ENCODE results near the gene TIMM44. TPM values are rescaled to one million over a fixed set of nuclear protein-coding genes. Genes with fewer than 3 reads are reported as not detected.

Gene TIMM44
- total RNA-seq, 2 donors from 2014 or later: 47.3 to 83.4 TPM

DNA sequence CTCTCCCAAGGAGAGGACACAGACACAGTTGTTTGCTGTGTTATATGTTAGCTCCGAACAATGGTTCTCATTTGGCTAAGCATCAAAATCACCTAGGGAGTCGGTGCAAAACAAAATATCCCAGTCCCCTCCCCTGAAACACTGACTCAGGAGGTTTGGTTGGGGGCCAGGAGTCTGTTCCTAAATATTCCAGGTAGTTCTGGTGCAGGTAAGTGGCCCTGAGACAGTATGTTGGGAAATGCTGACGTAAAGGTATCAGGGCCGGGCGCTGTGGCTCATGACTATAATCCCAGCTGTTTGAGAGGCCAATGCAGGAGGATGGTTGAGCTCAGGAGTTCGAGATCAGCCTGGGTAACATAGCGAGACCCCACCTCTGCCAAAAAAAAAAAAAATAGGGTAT lies 42.1 kb downstream of the TIMM44 start:
- WGBS: 81% methylated on average over 7 of the region's 7 CpGs
- no peak for DNase-seq (ENCODE audit: low spot score)

DNA sequence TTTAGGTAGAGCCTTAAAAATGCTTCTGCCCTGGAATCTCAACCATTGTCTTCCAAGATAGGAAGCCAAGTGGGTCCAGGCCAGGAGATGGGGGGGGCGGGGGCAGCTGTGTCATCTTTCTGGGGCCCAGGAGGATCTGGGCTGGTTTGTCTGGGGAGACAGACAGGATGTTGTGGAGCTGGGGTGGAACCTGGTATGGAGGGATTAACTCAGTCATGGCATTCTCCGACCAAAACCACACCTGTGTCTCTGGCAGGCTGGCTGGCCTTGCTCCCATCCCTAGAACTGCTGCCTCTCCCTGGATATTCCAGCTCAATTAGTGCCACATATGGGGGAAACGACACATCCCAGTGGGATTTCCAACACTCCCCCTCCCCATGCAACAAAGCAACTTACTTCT lies 42.5 kb downstream of the TIMM44 start:
- intact Hi-C loops (cut with DNase I): loop anchor here (5.0 kb wide), 1 partner anchor 69 kb away; the partner anchor contains the start of gene EVI5L
- Histone ChIP-seq H3K4me1 (replicated peaks) (peaks cover 15% of the 10 kb centered on the region), H3K27me3 (replicated peaks; ENCODE audit: insufficient read depth) (no peaks in the 10 kb centered on the region), H3K4me3 (no peak overlapping the region), H3K9me3 (no peaks in the 10 kb centered on the region), H3K27ac (no peak overlapping the region), H3K36me3 (no peaks in the 10 kb centered on the region)
- 49% methylated on average over 3 of the region's 3 CpGs for WGBS
- TF ChIP-seq POLR2AphosphoS5 (IDR thresholded peaks at IDR 0.05) (no peak), POLR2A (IDR thresholded peaks at IDR 0.05) (no peak)
- TF ChIP-seq, protein P1, sequence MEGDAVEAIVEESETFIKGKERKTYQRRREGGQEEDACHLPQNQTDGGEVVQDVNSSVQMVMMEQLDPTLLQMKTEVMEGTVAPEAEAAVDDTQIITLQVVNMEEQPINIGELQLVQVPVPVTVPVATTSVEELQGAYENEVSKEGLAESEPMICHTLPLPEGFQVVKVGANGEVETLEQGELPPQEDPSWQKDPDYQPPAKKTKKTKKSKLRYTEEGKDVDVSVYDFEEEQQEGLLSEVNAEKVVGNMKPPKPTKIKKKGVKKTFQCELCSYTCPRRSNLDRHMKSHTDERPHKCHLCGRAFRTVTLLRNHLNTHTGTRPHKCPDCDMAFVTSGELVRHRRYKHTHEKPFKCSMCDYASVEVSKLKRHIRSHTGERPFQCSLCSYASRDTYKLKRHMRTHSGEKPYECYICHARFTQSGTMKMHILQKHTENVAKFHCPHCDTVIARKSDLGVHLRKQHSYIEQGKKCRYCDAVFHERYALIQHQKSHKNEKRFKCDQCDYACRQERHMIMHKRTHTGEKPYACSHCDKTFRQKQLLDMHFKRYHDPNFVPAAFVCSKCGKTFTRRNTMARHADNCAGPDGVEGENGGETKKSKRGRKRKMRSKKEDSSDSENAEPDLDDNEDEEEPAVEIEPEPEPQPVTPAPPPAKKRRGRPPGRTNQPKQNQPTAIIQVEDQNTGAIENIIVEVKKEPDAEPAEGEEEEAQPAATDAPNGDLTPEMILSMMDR (IDR thresholded peaks at IDR 0.05): no peak
- no peak for DNase-seq (ENCODE audit: low spot score)

More for the DNA sequence above, 42.1 kb downstream of the TIMM44 start:
- intact Hi-C loops (cut with DNase I): loop anchor here (5.0 kb wide), 1 partner anchor 69 kb away; the partner anchor contains the start of gene EVI5L
- no peak for TF ChIP-seq POLR2AphosphoS5 (IDR thresholded peaks at IDR 0.05)
- TF ChIP-seq, protein P1 (IDR thresholded peaks at IDR 0.05): no peak
- TF ChIP-seq POLR2A (IDR thresholded peaks at IDR 0.05): no peak
- Histone ChIP-seq H3K9me3 (no peaks in the 10 kb centered on the region), H3K4me3 (no peak overlapping the region), H3K4me1 (replicated peaks) (peaks cover 15% of the 10 kb centered on the region), H3K27ac (no peak overlapping the region), H3K27me3 (replicated peaks; ENCODE audit: insufficient read depth) (no peaks in the 10 kb centered on the region), H3K36me3 (no peaks in the 10 kb centered on the region)

DNA sequence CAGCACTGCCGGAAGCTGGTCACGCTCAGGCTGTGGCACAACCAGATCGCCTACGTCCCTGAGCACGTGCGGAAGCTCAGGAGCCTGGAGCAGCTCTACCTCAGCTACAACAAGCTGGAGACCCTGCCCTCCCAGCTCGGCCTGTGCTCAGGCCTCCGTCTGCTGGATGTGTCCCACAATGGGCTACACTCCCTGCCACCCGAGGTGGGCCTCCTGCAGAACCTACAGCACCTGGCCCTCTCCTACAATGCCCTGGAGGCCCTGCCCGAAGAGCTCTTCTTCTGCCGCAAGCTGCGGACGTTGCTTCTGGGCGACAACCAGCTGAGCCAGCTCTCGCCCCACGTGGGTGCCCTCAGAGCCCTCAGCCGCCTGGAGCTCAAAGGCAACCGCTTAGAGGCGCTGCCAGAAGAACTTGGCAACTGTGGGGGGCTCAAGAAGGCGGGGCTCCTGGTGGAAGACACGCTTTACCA lies 43.0 kb downstream of the TIMM44 start:
- peaks cover 13% of the 10 kb centered on the region for H3K4me1 ChIP-seq (replicated peaks)

DNA sequence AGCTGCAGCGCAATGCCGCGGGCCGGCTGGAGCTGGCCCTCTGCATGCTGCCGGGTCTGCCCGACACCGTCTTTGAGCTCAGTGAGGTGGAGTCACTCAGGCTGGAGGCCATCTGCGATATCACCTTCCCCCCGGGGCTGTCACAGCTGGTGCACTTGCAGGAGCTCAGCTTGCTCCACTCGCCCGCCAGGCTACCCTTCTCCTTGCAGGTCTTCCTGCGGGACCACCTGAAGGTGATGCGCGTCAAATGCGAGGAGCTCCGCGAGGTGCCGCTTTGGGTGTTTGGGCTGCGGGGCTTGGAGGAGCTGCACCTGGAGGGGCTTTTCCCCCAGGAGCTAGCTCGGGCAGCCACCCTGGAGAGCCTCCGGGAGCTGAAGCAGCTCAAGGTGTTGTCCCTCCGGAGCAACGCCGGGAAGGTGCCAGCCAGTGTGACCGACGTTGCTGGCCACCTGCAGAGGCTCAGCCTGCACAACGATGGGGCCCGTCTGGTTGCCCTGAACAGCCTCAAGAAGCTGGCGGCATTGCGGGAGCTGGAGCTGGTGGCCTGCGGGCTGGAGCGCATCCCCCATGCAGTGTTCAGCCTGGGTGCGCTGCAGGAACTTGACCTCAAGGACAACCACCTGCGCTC lies 43.6 kb downstream of the TIMM44 start:
- intact Hi-C loops (cut with DNase I): loop anchor here (5.0 kb wide), 1 partner anchor 68 kb away; the partner anchor contains the start of gene EVI5L

More for the DNA sequence above, 43.0 kb downstream of the TIMM44 start:
- TF ChIP-seq, protein P1 (IDR thresholded peaks at IDR 0.05): no peak
- TF ChIP-seq POLR2A (IDR thresholded peaks at IDR 0.05) (no peak), POLR2AphosphoS5 (IDR thresholded peaks at IDR 0.05) (no peak)
- no peak overlapping the region for H3K4me3 ChIP-seq
- intact Hi-C loops (cut with DNase I): loop anchor here (5.0 kb wide), 1 partner anchor 68 kb away; the partner anchor contains the start of gene EVI5L
- no peak overlapping the region for H3K27ac ChIP-seq
- H3K27me3 ChIP-seq (replicated peaks; ENCODE audit: insufficient read depth): no peaks in the 10 kb centered on the region
- no peak for DNase-seq (ENCODE audit: low spot score)
- H3K36me3 ChIP-seq: no peaks in the 10 kb centered on the region
- H3K9me3 ChIP-seq: no peaks in the 10 kb centered on the region
- WGBS: 74% methylated on average over 21 of the region's 21 CpGs

More for the DNA sequence above, 43.6 kb downstream of the TIMM44 start:
- Histone ChIP-seq H3K4me1 (replicated peaks) (peaks cover 11% of the 10 kb centered on the region), H3K27ac (no peak overlapping the region), H3K9me3 (no peaks in the 10 kb centered on the region), H3K27me3 (replicated peaks; ENCODE audit: insufficient read depth) (no peaks in the 10 kb centered on the region), H3K36me3 (no peaks in the 10 kb centered on the region), H3K4me3 (no peak overlapping the region)
- DNase-seq (ENCODE audit: low spot score): no peak
- 87% methylated on average over 34 of the region's 34 CpGs for WGBS
- TF ChIP-seq, protein P1 (IDR thresholded peaks at IDR 0.05): no peak
- TF ChIP-seq POLR2AphosphoS5 (IDR thresholded peaks at IDR 0.05) (no peak), POLR2A (IDR thresholded peaks at IDR 0.05) (no peak)
